Measurements from ENCODE around the gene NEXMIF.
"Not testable (repeated sequence)": the region's sequence is repeated elsewhere in the genome, so short reads cannot be mapped to it uniquely, and the experiment has no call there.

NEXMIF gene

DNA sequence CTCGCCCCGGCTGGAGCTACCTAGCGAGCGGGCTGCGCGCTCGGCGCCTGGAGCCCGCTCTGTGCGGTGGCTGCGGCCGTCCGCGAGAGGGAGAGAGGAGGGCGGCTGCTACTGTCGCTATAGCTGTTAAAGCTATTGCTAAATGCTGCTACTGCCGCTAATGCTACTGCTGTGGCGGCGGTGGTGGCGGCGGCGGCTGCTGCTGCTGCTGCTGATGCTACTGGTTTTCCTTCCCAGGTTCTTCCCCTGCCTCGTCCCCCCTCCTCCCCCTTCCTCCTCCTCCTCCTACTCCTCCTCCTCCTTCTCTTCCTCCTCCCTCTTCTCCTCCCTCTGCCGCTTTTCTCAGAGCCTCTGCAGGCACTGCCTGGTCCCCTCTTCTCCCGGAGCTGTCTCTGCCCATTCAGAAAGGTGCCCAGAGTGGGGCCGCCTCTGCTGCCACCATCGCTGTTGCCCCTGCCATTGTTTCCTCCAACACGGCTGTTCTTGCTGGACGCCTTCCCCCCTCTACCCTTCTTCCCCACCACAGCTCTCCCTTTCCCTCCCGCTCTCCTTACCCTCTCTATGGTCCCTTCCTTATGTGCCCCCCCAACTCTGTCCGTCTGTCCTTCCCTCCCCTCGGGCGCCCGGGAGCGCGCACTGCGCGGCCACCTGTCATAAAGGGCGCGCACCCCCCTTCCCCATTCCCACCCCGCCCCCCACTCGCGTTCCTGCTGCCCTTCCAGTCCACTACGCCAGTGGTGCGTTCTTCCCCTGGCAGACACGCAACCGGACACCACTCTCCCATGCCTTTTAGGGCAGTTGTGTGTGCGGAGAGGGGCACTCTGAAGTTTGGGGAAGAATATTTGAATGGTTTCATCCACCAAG is at the start of gene NEXMIF:
NEXMIF (minus strand) TSS at position 228 of the 864 bp plus-strand sequence.
- DNase-seq: peak; percentile 41

DNA sequence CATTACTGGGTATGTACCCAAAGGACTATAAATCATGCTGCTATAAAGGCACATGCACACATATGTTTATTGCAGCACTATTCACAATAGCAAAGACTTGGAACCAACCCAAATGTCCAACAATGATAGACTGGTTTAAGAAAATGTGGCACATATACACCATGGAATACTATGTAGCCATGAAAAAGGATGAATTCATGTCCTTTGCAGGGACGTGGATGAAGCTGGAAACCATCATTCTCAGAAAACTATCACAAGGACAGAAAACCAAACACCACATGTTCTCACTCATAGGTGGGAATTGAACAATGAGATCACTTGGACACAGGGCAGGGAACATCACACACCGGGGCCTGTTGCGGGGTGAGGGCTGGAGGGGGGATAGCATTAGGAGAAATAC is 36.7 kb upstream of the NEXMIF start:
- DNase-seq: not testable (repeated sequence)

DNA sequence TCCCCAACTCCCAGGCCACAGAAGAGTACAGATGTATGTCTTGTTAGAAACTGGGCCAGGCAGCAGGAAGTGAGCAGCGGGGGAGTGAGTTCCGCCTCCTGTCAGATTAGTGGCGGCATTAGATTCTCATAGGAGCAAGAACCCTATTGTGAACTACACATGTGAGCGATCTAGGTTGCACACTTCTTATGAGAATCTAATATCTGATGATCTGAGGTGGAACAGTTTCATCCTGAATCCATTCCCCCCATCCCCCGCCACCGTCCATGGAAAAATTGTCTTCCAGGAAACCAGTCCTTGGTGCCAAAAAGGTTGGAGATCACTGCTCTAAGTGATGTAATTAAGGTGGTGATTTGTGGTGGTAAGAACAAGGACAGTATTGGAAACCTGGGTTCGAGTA is 24.5 kb upstream of the NEXMIF start:
- DNase-seq: no peak

DNA sequence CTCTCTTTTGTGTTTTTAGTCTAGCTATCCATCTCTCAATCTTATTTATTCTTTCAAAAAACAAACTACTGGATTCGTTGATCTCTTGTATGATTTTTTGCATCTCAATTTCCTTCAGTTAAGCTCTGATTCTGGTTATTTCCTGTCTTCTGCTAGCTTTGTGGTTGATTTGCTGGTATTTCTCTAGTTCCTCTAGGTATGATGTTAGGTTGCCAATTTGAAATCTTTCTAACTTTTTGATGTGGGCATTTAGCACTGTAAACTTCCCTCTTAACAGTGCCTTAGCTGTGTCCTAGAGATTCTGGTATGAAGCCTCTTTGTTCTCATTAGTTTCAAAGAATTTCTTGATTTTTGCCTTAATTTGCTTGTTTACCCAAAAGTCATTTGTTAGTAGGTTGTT is 15.2 kb upstream of the NEXMIF start:
- DNase-seq: no peak

DNA sequence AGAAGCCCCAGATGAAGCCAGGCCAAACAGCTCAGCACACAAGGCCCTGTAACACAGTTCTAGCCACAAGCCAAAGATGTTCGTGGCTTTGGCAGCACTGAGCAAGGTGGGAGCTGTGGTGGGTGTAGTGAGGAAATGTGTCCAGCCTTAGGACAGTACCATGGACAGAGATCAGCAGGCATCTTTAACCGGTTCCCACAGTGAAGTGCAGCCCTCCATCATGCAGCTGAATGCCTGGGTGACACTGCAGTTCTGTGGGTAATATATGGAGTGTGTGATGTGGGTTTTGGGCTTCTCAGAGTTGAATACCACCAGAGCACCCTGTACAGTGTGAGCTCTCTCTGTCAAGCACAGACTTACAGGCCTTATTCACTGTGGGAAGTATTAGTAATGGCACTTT is 6.0 kb upstream of the NEXMIF start:
- no peak for DNase-seq

DNA sequence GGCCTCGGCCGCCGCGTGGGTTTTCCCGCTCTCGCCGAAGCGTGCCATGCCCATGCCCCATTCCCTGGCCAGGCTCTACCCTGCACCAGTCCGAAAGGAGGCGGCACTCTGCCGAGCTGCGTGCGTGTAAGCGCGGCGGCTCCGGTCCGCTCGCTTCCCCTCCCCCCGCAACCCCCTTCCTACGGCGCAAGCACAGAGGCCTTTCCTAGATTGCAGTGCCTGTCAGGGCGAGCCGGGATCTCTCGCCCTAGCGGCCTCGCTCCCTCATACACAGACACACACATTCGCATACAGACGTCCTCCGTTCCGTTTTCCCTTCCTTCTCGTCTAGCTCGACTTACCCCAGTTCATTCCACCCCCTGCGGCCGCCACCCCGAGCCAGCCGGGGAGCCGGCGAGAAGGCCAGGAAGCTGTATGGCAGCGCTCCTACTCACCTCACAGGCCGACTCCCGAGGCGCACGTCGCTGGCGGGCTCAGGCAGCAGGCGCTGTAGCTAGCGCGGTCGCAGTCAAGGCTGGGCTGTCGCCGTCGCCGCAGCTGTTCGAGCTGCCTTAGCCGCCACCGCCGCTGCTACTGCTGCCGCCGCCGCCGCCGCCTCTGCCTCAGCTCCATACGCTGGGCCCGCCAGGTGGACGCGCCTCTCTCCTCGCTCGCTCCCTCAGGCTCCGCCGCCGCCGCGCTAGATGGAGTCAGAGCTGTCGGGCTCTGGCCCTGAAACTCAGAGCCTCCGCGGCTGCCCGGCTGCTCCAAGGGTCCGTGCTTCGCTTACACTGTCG is 615 bp downstream of the NEXMIF start:
- peak; percentile 66 for DNase-seq

DNA sequence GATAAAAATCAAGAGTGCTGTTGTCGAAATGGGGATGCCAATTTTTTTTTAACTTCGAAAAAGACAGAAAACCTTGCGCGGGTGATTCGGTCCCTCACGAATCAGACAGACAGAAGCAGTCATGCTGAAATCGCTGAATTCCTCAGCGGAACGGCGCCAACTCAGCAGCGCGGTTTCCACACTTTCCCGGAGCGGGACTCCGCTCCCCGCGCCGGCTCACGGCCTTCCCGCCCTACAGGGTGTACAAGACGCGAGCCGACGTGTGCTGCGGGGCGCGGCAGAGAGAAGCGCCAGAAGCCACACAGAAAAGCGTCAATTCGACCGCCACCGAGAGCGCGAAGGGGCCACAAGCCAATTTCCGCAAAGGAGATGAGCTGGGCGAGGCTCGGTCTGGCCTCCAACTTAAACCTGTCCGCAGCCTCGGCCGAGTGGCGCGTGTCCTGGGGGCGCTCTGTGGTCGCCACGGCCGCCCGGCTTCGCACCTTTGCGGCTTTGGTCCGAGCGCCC is 1.3 kb downstream of the NEXMIF start:
- DNase-seq: peak; percentile 11

DNA sequence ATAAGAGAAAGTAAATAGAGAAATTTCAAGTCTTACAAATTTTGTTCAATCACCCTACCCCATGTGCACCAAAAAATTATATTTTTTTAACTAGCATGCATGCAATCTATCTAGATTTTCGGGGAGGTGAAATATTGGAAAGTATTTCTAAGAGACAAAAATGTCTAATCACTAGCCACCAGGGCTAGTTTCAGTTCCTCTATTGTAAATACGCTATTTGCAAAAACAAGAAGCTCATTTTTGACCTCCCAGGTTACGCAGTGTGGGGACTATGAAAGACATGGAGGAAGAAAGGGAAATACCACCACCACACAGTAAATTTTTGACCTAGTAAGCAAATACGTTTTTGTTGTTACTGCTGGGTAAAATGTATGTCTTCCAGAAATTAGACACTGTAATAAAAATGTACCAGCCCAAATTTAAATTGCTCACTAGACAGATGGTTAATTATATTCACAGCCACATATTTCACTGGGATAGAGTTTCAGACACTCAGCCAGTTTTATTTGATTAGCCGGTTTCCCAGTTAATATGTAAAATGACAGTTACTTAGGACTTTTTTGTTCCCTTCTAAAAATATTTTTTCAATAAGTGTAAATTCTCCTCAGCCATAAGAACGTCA is 2.2 kb downstream of the NEXMIF start:
- no peak for DNase-seq

DNA sequence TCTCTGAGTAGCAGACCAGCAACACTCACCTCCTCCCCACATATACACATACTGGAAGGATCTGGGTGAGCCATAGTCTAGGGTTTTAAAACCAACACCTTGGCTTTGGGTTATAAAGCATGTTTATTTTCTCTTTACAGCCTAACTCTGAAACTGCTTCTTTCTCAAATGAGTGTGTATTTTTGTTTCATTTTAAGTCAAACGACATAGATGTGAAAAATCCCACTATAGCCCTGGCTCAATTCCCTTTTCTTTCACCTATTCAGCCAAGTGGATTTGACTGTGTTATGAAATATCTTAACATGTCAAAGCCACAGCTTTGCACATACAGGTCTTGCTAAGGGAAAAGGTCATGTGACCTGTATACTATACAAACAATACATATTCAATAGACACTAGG is 13.8 kb downstream of the NEXMIF start:
- no peak for DNase-seq

DNA sequence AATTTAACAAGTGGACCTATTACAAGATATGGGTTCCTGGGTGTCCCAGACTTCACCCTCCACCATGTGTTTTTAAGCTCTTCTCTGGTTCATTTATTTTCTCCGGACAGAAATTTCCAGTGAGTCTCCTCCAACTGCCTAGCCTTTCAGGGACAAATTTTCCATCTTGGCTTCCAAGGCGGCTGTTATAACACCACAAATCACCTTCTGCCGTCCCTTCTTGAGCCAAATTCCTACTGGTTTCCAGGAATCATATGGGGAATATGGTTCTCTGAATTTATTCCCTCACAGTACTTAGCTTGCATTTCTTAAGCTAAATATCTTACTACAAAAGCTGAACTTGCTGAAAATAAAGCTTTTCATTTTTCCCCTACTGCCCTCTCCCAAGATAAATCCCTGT is 18.8 kb downstream of the NEXMIF start:
- DNase-seq: no peak

DNA sequence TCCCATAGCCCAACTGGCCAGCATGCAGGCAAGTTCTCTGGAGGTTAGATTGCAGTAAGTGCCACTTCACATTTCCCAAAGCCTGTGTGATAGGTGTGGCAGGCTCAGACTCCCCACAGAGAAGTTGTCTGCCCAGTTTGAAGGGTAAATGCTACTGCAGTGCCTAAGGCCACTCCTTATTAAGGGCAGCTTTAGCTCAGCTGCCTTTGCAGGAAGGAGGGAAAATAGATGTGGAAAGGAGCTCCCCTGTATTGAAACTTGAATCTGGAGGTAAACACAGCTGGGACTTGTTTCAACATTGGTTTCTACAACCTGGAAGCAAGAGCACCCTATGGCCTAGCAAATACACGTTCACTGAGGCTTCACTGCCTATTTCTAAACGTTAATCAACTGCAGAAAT is 22.4 kb downstream of the NEXMIF start:
- peak; percentile 34 for DNase-seq

DNA sequence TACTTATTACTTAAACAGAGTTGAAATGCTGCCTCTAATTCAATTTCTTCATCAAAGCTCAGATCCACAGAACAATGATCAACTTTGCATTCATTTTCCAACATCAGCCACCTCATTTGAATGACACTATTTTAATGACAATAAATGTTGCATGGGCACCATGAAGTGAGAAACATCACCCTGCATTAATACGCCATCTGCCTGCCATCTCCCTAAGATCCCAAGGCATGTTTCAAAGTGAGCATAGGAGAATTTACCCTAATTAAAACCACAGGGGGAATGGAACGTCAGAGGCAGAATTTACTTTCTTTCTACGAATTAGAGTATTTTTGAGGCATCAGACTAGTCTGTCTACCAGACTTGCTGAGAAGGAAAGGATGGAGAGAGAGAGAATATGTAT is 32.7 kb downstream of the NEXMIF start:
- DNase-seq: no peak

DNA sequence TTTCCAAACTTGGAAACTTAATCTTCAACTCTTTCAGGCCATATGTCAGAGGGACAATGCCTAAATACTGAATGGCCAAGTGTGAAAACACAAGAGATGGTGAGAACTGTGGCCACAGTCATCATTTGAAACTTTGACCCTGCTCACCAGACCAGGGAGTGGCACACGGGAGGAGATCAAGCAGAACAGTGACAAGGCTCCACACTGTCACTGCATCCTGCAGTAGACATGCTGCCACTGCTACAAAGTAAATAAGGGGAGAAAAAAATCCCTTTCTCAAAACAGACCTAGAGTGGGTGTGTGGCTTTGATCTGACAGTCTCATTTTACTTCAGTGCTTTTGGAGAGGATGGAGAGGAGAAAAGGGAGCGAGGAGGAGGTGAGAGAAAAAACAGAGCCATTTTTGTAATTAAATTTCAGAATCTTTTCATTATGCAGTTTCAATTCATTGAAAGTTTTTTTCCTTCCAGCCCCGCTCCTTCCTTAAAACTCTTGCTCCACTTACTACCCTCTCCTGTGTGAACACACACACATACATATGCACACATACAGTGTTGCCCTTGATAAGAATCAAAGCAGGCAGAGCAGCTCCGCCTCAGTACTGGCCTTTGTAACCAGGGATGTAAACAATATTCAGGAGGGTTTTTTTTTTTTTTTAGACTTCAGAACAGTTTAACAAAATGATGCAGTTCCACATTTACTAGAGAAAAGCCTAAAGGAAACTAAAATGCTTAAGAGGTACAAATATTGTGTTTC is 34.4 kb downstream of the NEXMIF start:
- no peak for DNase-seq

DNA sequence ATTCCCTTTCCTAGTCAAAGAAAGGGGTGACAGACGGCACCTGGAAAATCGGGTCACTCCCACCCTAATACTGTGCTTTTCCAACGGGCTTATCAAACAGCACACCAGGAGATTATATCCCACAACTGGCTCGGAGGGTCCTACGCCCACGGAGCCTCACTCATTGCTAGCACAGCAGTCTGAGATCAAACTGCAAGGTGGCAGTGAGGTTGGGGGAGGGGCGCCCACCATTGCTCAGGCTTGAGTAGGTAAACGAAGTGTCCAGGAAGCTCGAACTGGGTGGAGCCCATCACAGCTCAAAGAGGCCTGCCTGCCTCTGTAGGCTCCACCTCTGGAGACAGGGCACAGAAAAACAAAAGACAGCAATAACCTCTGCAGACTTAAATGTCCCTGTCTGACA is 42.9 kb downstream of the NEXMIF start:
- not testable (repeated sequence) for DNase-seq

DNA sequence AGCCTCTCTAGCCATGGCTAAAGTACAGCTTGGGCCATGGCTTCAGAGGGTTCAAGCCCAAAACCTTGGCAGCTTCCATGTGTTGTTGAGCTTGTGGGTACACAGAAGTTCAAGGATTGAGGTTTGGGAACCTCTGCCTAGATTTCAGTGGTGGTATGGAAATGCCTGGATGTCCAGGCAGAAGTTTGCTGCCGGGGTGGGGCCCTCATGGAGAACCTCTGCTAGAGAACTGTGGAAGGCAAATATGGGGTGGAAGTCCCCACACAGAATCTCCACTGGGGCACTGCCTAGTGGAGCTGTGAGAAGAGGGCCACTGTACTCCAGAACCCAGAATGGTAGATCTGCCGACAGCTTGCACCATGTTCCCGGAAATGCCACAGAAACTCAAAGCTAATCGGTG is 59.5 kb downstream of the NEXMIF start:
- no peak for DNase-seq

DNA sequence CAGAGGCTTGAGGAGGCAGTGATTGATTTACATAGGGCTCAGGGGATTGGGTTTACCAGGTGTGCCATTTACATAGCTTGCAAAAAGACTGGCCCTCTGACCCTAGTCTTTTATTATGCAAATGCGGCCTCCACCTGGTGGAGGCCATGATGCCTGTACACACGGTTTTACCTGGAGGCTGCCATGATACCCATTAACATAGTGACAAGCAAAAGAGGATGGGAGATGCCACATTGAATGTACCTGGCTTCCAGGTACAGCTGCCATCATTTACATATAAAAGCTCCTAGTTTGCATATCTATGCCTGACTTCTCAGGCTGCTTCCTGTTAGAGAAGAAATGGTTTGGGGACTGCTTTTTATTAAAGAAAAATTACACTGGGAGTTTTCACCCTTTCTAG is 72.0 kb downstream of the NEXMIF start:
- DNase-seq: no peak

DNA sequence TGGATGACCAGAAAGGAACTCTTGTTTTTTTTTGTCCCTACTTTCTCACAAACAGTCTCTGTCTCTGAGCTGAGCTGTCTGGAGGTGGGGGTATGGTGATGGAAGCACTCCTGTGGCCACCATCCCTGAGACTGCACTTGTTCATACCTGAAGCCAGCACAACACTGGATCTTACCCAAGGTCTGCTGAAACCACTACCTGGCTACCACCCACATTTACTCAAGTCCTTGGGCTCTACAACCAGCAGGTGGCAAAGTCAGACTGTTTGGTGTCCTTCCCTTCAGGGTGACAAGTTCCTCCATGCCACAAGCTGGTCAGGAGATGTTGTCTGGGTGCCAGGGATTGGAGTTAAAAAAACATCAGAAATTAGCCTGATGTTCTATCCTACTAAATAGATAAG is 89.7 kb downstream of the NEXMIF start:
- no peak for DNase-seq

DNA sequence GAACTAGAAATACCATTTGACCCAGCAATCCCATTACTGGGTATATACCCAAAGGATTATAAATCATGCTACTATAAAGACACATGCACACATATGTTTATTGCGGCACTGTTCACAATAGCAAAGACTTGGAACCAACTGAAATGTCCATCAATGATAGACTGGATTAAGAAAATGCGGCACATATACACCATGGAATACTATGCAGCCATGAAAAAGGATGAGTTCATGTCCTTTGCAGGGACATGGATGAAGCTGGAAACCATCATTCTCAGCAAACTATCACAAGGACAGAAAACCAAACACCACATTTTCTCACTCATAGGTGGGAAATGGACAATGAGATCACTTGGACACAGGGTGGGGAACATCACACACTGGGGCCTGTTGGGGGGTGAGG is 105.5 kb downstream of the NEXMIF start:
- DNase-seq: not testable (repeated sequence)

DNA sequence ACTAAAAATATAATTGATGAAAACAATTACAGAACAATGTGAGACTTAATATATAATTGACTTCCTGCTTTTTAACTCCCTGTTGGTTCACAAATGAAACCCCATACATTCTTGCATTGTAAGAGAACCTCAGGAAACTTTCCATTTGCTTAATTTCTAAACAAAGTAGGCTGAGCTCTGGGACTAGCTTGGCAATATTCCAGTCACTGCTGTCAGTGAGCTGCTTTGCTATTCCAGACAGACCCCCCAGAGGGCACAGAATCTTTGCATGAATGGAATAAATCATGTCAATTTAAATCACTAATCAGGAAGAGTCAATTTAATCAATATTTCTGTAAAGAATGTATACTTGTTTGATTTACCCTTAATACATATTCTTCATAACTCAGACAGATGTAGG is 110.6 kb downstream of the NEXMIF start:
- DNase-seq: peak; percentile 45

DNA sequence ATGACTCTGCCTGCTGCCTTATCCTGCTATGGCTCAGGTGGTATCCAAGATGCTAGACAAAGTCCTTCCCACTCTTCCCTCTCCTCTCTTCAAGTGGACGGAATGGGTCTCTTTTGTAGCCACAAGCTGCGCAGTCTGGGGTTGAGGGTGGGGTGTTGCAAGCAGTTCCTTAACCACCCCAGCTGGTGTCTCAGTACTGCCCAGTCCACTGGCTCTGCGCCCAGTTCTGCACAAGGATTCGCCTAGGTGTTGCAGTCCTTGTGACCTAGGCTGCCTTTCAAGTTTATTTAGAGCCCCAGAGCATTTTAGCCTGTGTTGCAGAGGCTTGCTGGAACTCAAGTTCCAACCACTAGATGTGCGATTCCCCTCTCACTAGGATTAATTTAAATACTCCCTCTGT is 120.7 kb downstream of the NEXMIF start:
- DNase-seq: no peak

DNA sequence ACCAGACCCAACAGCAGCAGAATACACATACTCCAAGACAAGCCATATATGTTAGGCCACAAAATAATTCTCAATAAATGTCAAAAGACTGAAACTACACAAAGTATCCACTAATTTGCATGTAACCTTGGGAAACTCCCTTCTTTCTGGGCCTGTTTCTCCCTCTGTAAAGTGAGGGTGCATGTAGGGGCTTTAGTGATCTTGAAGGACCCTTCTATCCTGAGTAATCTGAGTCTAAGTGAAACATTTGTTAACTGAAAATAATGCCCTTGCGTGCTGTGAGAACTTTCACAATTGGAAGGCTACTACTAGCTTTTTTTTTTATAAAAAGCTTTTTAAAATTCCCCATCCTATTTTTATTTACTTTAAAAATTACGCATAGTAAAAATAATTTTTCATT is 125.2 kb downstream of the NEXMIF start:
- no peak for DNase-seq

DNA sequence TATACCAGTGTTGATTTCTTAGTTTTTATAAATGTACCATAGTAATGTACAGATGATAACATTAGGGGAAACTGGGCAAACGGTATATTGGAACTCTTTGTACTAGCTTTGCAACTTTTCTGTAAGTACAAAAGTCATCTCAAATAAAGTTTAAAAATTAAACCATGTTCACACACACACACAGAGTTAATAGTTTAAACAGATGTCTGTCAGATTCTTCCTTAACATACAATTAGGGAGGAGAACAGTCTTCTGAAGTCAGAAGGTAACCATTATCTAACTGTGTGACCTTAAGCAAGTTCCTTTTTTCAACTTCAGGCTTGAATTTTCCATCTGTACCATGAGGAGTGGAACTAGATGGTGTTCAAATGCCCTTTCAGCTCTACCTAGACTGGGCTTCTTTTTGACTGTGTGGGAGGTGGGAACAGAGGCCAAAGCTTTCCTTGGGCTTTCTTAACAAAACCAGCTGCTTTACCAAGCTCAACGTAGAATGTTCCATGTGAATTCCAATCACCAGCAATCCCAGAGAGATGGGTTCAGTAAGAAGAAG is 127.8 kb downstream of the NEXMIF start:
- no peak for DNase-seq

Data from COR-L47 (cell line).